ENCODE data around the gene NEURL1. TPM values are rescaled to one million over a fixed set of nuclear protein-coding genes. Genes with fewer than 3 reads are reported as not detected.

NEURL1 gene
- polyA plus RNA-seq, 10 donors, result 8.8 to 32.7 (median 24.5) TPM

Other genes with a start within 250 kb of the NEURL1 start
- under 1 TPM in 2 of 10 donors, not detected in 8; 0.17 to 0.19 TPM for gene RPEL1, start 247.8 kb upstream of the NEURL1 start, polyA plus RNA-seq (ENCODE audit: insufficient read length in 10 of 10)
- under 1 TPM; 0.08 to 0.77 (median 0.19) TPM for gene INA, start 216.6 kb upstream of the NEURL1 start, polyA plus RNA-seq (ENCODE audit: insufficient read length in 10 of 10)
- 10 to 100 TPM in 2 of 10 donors, 1 to 10 TPM in 8; 7.8 to 10.2 (median 9.7) TPM for gene PCGF6, start 142.6 kb upstream of the NEURL1 start, polyA plus RNA-seq (ENCODE audit: insufficient read length in 10 of 10)
- gene TAF5, start 125.7 kb upstream of the NEURL1 start, polyA plus RNA-seq (ENCODE audit: insufficient read length in 10 of 10), result 1 to 10 TPM; 3.0 to 5.3 (median 4.5) TPM
- 100 to 1,000 TPM; 231 to 289 (median 250) TPM for gene ATP5MK, start 97.2 kb upstream of the NEURL1 start, polyA plus RNA-seq (ENCODE audit: insufficient read length in 10 of 10)
- gene PDCD11, start 97.1 kb upstream of the NEURL1 start, polyA plus RNA-seq (ENCODE audit: insufficient read length in 10 of 10), result 10 to 100 TPM; 23.0 to 31.6 (median 25.4) TPM
- 10 to 100 TPM; 11.4 to 22.1 (median 17.0) TPM for gene CALHM2, start 41.3 kb upstream of the NEURL1 start, polyA plus RNA-seq (ENCODE audit: insufficient read length in 10 of 10)
- gene CALHM1, start 34.8 kb upstream of the NEURL1 start, polyA plus RNA-seq (ENCODE audit: insufficient read length in 10 of 10), result under 1 TPM in 5 of 10 donors, not detected in 5; 0.04 to 0.11 (median 0.08) TPM
- not detected for gene CALHM3, start 14.5 kb upstream of the NEURL1 start, polyA plus RNA-seq (ENCODE audit: insufficient read length in 10 of 10)